Lung microvascular endothelial cell (primary cell): ENCODE data around the gene KIF3C. TPM values are rescaled to one million over a fixed set of nuclear protein-coding genes. Genes with fewer than 3 reads are reported as not detected.
"Not testable (repeated sequence)": the region's sequence is repeated elsewhere in the genome, so short reads cannot be mapped to it uniquely, and the experiment has no call there.

Source experiments
- DNase-seq, 2 donors: peaks; one replicate each; pipeline versions ENCODE4 v3.0.0 to v3.0.0-alpha.2; 2010; ENCODE audit warnings: low read depth in 2 of 2
- total RNA-seq: library from RNA; depleted of rRNA; stranded (reverse); fragments of >200 nt; gene quantifications from 2 replicates; pipeline ENCODE4 v1.2.1, GENCODE V29; 2014

KIF3C gene
- total RNA-seq, 1 donor from 2014 or later, result 15.7 TPM

GRCh38 chr2:25960920-25961319 lies 21.4 kb downstream of the KIF3C start:
- peak; percentile 93 to 94 for DNase-seq

- no peak for DNase-seq
These were observed 21.9 kb downstream of the KIF3C start for GRCh38 chr2:25960396-25960795.

GRCh38 chr2:25958611-25959010 lies 23.7 kb downstream of the KIF3C start:
- not testable (repeated sequence) for DNase-seq

GRCh38 chr2:25957743-25958142 lies 24.6 kb downstream of the KIF3C start:
- DNase-seq, result no peak

GRCh38 chr2:25955869-25956535 lies 26.3 kb downstream of the KIF3C start:
- no peak for DNase-seq

GRCh38 chr2:25955036-25955435 lies 27.3 kb downstream of the KIF3C start:
- DNase-seq, result no peak

- no peak for DNase-seq
These were observed 28.0 kb downstream of the KIF3C start for GRCh38 chr2:25954199-25954752.

- DNase-seq, result peak; percentile 94 to 96
These were observed 31.2 kb downstream of the KIF3C start for GRCh38 chr2:25951071-25951547.

GRCh38 chr2:25948437-25948836 lies 33.9 kb downstream of the KIF3C start:
- no peak for DNase-seq

GRCh38 chr2:25941042-25941441 lies 41.3 kb downstream of the KIF3C start:
- no peak for DNase-seq

GRCh38 chr2:25939257-25939668 lies 43.0 kb downstream of the KIF3C start:
- DNase-seq, result peak; percentile 41 to 80

- DNase-seq, result no peak
These were observed 44.0 kb downstream of the KIF3C start for GRCh38 chr2:25938345-25938744.

- no peak for DNase-seq
These were observed 45.3 kb downstream of the KIF3C start for GRCh38 chr2:25936889-25937545.

- DNase-seq, result no peak
These were observed 48.7 kb downstream of the KIF3C start for GRCh38 chr2:25933622-25934021.

- no peak for DNase-seq
These were observed 52.4 kb downstream of the KIF3C start for GRCh38 chr2:25929789-25930473.

GRCh38 chr2:25928668-25929067 lies 53.6 kb downstream of the KIF3C start:
- no peak for DNase-seq

GRCh38 chr2:25926984-25927756 lies 55.1 kb downstream of the KIF3C start:
- no peak for DNase-seq

GRCh38 chr2:25922501-25922900 lies 59.8 kb downstream of the KIF3C start:
- no peak for DNase-seq

- DNase-seq, result no peak
These were observed 61.4 kb downstream of the KIF3C start for GRCh38 chr2:25920786-25921415.

GRCh38 chr2:25920336-25920735 lies 62.0 kb downstream of the KIF3C start:
- peak in 1 of 2 donors; percentile 43 for DNase-seq

- no peak for DNase-seq
These were observed 64.5 kb downstream of the KIF3C start for GRCh38 chr2:25917832-25918231.
